Panc1 (cell line): ENCODE results near the gene ZNF619.

Experiments used
- POLR2AphosphoS5 ChIP-seq: IDR thresholded peaks from 2 replicates; pipeline ENCODE4 v1.6.1; 2012; ENCODE audit warnings: mild to moderate bottlenecking, low read depth, low read length, moderate library complexity
- TF ChIP-seq, protein P1 (sequence below): fragments of 450-650 bp; IDR thresholded peaks from 2 replicates; pipeline ENCODE4 v1.5.1; 2017; ENCODE audit warnings: mild to moderate bottlenecking
- TF ChIP-seq, protein P2 (sequence below), 2 experiments: IDR thresholded peaks; 2 replicates each; pipeline ENCODE4 v1.6.1; 2011 to 2012; ENCODE audit warnings: low read depth in 2 of 2, control low read depth in 1 of 2, low read length in 1 of 2, mild to moderate bottlenecking in 1 of 2, moderate library complexity in 1 of 2; ENCODE audit not compliant: insufficient read depth in 1 of 2

DNA sequence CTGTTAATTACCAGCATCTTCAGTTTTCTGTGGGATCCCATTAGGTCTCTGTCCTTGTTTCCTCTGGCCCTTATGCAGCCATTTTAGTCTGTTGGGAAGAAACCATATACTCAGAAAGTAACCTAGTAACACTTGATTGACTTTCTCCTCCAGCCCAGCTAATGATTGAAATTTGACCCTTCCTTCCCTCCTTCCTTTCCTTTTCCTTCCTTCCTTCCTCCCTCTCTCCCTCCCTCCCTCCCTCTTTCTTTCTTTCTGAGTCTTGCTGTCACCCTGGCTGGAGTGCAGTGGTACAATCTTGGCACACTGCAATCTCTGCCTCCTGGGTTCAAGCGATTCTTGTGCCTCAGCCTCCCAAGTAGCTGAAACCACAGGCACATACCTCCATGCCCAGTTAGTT lies 23.0 kb downstream of the ZNF619 start:
- TF ChIP-seq, protein P1, sequence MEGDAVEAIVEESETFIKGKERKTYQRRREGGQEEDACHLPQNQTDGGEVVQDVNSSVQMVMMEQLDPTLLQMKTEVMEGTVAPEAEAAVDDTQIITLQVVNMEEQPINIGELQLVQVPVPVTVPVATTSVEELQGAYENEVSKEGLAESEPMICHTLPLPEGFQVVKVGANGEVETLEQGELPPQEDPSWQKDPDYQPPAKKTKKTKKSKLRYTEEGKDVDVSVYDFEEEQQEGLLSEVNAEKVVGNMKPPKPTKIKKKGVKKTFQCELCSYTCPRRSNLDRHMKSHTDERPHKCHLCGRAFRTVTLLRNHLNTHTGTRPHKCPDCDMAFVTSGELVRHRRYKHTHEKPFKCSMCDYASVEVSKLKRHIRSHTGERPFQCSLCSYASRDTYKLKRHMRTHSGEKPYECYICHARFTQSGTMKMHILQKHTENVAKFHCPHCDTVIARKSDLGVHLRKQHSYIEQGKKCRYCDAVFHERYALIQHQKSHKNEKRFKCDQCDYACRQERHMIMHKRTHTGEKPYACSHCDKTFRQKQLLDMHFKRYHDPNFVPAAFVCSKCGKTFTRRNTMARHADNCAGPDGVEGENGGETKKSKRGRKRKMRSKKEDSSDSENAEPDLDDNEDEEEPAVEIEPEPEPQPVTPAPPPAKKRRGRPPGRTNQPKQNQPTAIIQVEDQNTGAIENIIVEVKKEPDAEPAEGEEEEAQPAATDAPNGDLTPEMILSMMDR = no peak
- TF ChIP-seq, protein P2, sequence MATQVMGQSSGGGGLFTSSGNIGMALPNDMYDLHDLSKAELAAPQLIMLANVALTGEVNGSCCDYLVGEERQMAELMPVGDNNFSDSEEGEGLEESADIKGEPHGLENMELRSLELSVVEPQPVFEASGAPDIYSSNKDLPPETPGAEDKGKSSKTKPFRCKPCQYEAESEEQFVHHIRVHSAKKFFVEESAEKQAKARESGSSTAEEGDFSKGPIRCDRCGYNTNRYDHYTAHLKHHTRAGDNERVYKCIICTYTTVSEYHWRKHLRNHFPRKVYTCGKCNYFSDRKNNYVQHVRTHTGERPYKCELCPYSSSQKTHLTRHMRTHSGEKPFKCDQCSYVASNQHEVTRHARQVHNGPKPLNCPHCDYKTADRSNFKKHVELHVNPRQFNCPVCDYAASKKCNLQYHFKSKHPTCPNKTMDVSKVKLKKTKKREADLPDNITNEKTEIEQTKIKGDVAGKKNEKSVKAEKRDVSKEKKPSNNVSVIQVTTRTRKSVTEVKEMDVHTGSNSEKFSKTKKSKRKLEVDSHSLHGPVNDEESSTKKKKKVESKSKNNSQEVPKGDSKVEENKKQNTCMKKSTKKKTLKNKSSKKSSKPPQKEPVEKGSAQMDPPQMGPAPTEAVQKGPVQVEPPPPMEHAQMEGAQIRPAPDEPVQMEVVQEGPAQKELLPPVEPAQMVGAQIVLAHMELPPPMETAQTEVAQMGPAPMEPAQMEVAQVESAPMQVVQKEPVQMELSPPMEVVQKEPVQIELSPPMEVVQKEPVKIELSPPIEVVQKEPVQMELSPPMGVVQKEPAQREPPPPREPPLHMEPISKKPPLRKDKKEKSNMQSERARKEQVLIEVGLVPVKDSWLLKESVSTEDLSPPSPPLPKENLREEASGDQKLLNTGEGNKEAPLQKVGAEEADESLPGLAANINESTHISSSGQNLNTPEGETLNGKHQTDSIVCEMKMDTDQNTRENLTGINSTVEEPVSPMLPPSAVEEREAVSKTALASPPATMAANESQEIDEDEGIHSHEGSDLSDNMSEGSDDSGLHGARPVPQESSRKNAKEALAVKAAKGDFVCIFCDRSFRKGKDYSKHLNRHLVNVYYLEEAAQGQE (IDR thresholded peaks at IDR 0.05; ENCODE audit: insufficient read depth in 1 of 2, low read depth in 2 of 2, low read length in 1 of 2) = no peak
- no peak for TF ChIP-seq POLR2AphosphoS5
